Measurements from ENCODE around the gene ZNF746.

Gene ZNF746

DNA sequence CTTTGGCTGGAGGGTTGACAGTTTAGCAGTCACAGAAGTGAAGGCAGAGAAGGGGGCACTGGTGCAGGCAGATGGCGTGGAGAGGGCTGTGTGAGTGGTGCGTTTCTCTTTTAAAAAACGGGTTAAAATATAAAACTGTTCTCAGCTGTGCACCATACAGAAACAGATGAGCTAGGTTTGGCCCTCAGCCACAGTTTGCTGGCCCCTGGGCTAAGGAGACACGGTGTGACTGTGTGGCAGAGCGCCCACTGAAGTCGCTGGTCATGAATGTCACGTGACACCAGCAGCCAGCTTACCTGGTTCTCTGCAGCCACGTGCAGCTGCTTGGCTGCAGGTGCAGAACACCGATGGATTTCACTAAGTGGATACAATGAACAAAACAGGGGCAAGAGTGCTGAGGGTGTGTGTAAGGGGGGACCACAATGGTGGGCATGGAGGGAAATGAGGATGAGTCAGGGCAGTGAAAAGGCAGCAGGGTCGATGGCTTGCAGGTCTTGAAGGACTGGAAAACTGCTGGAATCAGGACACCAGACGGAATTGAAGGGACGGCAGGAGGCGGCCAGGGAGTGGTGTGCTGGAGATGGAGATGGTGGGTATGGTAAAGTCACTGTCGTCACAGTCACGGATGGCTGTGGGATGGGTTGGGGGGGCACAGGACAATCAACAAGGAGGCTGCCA is 7.4 kb downstream of the ZNF746 start:
- DNase-seq: no peak

- no peak for DNase-seq
Observed at GRCh38 chr7:149489391-149490024, 8.1 kb downstream of the ZNF746 start.

- DNase-seq: no peak
Observed at GRCh38 chr7:149479568-149479967, 18.0 kb downstream of the ZNF746 start.

DNA sequence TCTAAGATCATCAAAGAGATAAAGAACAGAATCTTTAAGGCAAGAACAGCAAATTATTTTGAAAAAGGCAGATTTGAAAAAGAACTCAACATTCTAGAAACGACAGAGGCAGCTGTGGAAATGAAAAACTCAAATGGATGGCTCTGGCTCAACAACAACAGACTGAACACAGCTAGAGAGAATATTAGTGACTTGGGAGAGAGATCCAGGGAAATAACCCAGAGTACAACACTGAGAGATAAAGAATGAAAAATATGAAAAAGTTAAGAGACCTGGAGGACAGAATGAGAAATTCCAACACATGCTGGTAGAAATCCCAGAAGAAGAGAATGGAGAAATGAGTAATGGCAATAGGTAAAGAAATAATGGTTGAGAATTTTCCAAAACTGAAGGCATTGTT is 18.9 kb downstream of the ZNF746 start:
- DNase-seq: no peak

- no peak for DNase-seq
Observed at GRCh38 chr7:149477494-149478443, 19.8 kb downstream of the ZNF746 start.

- DNase-seq: no peak
Observed at GRCh38 chr7:149476791-149477190, 20.8 kb downstream of the ZNF746 start.

GRCh38 chr7:149475121-149476045 is 22.2 kb downstream of the ZNF746 start:
- DNase-seq: no peak

DNA sequence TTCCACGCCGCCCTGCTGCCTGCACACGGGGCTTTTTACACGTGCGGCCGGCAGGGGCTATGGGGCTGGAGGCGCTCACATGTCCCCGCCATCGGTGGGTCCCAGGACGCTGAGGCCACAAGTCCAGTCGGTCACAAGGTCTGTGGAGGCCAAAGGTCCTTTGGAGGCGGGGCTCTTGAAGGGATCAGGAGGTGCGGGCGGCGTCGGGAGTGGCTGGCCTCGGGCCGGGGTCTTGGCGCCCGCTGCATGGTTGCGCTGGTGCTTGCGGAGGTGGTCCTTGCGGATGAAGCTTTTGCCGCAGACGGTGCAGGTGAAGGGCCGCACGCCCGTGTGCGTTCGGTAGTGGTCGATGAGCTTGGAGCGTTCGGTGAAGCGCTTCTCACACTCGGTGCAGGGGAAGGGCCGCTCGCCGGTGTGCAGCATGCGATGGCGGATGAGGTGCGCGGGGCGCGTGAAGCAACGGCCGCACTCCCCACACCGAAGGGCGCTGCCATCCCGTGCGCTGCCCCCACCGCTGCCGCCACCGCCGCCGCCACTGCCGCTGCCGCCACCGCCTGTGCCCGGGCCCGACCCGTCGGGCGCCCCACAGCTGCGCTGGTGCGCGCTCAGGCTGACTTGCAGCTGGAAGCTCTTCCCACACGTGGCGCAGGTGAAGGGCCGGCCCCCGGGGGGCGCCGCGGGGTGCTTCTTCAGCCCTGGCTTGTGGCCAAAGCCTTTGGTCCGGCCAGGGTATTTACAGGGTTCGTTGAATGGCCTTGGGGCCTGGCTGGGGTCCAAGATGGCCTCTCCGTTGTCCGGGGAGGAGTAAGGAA is 23.1 kb downstream of the ZNF746 start:
- DNase-seq: no peak

DNA sequence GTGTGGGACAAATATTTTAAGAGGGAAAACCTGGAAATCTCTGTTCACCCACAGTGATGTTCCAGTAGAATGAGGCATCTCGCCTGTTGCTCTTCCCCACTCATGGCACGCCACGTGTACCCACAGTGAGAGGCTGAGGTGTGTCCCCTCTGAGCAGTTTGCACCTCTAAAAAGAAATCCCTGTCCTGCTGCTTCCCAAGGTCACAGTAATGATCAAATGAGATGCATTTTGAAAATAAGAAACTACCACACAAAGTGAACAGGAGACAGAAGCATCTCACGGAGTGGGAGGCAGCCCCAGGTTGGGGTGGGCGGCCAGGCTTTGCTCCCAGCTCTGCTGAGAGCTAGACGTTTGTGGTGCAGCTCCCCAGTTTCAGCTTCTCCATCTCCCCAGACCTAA is 24.4 kb downstream of the ZNF746 start:
- DNase-seq: no peak

DNA sequence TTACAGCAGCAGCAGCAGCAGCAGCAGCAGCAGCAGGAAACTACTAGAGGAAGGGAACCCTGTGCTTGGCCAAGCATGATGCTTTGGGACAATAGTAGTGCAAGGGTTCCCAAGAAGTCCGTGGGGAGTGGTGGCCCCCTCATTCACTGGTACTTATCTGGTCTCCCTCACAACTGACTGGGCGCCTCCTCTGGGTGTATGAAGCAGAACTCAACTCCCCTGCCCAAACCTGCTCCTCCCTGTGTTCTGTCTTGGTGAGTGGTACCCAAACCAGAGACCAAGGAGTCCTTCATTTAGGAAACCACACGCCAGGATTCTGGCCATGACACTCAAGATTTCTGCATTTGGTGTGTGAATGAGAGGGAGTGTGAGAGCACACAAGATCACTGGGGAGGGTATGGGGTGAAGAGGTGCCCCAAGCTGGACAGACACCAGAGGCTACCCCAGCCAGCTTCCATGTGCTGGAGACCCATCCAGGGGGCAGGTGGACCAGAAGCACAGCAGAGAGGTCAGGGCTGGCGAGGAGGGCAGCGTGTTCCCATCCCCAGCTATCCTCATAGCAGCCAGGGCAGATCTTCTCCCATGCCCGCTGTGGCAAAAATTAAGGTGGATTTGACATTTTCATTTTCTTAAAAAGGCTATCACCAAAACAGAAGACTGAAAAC is 26.2 kb downstream of the ZNF746 start:
- DNase-seq: no peak

DNA sequence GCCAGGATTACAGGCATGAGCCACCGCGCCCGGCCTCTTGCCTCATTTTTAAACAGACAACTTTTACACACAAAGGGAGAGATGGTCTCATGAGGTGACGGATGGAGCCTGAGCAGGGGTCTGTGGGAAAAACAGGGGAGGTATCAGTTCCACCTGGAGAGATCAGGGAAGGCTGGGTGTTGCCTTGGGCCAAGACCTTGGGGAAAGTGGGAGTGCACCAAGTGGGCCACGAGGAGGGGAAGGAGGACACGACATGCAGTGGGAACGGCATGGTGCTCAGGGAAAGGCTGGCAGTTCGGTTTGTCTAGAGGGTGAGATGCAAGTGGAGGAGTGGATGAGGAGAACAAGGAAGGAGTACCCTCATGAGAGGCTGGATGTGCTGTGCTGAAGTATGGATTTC is 27.8 kb downstream of the ZNF746 start:
- DNase-seq: no peak

GRCh38 chr7:149468208-149468607 is 29.4 kb downstream of the ZNF746 start:
- DNase-seq: no peak

DNA sequence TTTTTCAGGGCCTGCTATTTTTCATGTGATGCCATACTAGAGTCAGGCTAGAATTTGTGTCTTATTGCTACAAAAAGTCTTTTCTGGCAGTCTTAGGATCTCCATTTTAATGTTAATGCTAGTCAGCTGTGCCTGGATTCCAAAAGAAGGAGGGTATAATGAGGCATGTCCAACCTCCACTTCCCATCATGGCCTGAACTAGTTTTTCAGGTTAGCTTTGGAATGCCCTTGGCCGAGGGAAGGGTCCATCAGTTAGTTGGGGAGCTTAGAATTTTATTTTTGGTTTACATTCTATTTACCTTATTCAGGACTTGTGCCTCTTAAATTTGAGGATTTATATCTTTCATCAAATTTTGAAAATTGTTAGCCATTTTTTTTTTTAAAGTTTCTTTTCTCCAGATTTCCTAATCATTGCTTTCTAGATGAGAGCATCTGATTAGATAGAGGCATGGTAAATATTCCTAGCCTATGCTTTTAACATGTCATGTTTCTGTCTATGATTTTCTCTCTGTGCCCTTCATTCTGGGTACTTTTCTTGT is 30.2 kb downstream of the ZNF746 start:
- no peak for DNase-seq

DNA sequence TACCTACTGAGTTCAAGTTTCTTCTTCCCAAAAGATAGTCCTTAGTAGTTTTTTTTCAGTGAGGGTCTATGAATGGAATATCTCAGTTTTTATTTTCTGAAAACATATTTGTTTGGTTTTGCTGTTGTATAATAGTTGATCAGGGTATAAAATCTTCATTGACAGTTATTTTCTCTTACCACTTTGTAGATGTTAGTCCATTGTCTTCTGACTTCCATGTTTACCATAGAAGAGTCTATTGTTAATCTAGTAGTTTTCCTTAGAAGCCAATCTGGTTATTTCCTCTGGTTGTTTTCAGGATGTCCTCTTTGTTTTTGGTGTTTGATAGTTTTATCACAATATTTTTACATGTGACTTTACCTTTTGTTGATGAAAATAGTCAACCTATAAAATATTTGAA is 31.2 kb downstream of the ZNF746 start:
- no peak for DNase-seq

GRCh38 chr7:149463500-149464161 is 34.0 kb downstream of the ZNF746 start:
- DNase-seq: no peak

GRCh38 chr7:149462101-149462520 is 35.5 kb downstream of the ZNF746 start:
- DNase-seq: no peak

DNA sequence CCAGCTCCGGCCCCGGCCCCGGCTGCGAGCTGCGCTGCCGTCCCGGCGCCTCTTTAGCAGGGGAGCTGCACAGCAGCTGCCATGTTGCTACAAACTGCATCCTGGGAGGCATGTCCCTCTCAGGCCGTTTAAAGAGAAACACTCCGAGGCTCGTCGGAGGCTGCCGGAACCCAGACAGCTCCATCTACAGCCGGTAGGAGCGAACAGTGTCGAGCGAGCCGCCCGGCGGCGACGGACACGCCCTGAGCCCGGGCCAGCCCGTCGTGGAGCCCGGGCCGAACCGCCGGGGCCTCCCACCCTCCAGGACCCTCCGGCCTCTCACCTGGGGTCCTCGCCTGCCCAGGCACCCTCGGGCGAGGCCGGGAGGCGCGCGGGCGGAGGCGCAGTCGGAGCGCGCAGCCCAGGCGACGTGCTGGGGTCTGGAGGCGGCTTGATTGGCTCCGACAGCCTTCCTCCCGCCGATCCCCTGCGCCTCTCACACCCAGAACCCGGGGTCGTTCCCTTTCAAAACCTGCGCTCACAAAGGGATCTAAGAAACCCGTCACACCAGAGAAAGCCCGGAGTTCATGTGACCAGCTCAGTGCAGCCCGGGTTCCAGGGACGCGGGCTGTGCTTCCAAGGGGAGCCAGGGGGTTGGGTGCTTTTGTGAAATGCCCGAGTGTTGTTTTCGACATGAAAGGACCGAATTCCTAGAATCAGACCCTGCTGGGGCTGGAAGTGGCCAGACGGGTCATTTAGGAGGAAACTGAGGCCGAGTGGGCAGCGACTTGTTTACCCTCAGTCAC is 36.9 kb downstream of the ZNF746 start, which contains the start of gene ZNF777:
TSS of gene ZNF777 (minus strand) at position 570 of the 785 bp plus-strand sequence. CDS start 5,040 bp downstream, outside the sequence.
- peak; percentile 87 for DNase-seq

DNA sequence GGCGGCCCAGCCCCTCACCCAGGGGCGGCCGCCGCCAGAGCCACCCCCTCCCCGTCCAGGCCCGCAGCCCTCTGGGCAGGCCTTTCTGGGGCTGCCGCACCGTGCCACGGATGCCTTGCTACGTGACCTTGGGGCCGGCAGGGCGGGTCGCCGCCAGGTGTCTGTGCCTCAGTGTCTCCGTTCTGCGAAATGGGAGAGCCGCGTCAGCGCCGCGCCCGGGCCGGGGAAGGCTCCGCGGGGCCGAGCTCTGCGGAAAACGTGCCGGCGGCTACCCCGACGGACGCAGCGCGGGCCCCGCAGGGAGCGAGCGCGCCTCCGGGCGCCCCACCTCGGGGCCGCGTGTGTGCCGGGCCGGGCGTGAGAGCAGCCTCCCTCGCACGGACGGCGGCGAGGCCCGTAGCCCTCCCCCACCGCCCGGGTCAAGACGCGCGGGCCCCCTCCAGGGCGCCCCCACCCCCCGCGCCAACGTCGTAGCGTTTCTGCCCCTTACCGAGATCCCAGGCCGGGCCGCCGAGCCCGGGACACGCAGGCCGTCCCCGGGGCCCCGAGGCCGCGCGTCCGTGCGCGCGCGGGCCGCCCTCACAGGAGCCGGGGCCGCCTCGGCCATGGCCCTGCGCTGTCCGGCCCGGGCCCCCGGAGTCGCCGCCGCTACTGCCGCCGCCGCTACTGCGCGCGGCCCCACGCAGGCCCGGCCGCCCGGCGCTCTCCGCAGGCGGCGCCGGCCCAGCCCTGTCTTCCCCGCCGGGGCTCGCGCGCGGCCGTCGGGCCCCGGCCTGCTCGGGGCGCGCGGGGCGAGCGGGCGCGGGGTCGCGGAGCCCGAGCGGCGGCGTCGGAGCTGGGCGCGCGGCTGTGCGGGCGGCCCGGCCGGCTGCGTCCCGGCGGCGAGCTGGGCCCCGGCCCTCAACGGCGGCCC is 37.8 kb downstream of the ZNF746 start:
- peak; percentile 5 for DNase-seq

Data from fibroblast of skin of abdomen (primary cell).